DND-41 (cell line): ENCODE measurements around the gene HMCN1.

ENCODE experiments used
- ATAC-seq: fragments of 200-7000 bp; cut with Tn5 transposase; 3 replicates; pipeline ENCODE4 v1.9.1; 2021; ENCODE audit warnings: low read depth; ENCODE audit not compliant: insufficient read depth
- DNase-seq: peaks from one replicate; pipeline ENCODE4 v3.0.0-alpha.2; 2020
- H2AFZ ChIP-seq: 2 replicates; pipeline ENCODE4 v1.6.0; 2012; ENCODE audit warnings: low read depth, low read length
- H3K27ac ChIP-seq: 2 replicates; pipeline ENCODE4 v1.5.1; 2012; ENCODE audit warnings: low read length, inconsistent platforms
- H3K27me3 ChIP-seq: fragments of 200-600 bp; sonication (generic); 2 replicates; pipeline ENCODE4 v1.6.0; 2012; ENCODE audit warnings: low read length, mild to moderate bottlenecking, inconsistent platforms; ENCODE audit not compliant: insufficient read depth, poor library complexity
- H3K36me3 ChIP-seq: 2 replicates; pipeline ENCODE4 v1.5.1; 2012; ENCODE audit warnings: low read length, inconsistent platforms; ENCODE audit not compliant: insufficient read depth
- H3K4me1 ChIP-seq: 2 replicates; pipeline ENCODE4 v1.5.1; 2012; ENCODE audit warnings: mild to moderate bottlenecking, low read length; ENCODE audit not compliant: insufficient read depth
- H3K4me2 ChIP-seq: 2 replicates; pipeline ENCODE4 v1.6.0; 2012; ENCODE audit warnings: mild to moderate bottlenecking, moderate library complexity, low read length, inconsistent platforms; ENCODE audit not compliant: insufficient read depth
- H3K4me3 ChIP-seq, 2 experiments: fragments of 200-600 bp in 1 of 2; shearing (Covaris generic) in 1 of 2; 2 replicates each; pipeline ENCODE4 v1.5.1; 2012 to 2016; ENCODE audit warnings: inconsistent platforms in 2 of 2, low read length in 2 of 2, mild to moderate bottlenecking in 2 of 2, low read depth in 1 of 2, moderate library complexity in 1 of 2
- H3K79me2 ChIP-seq: 2 replicates; pipeline ENCODE4 v1.6.0; 2012; ENCODE audit warnings: low read length, inconsistent platforms; ENCODE audit not compliant: insufficient read depth
- H3K9ac ChIP-seq: 2 replicates; pipeline ENCODE4 v1.6.0; 2012; ENCODE audit warnings: low read depth, mild to moderate bottlenecking, inconsistent platforms, low read length, moderate library complexity
- H3K9me3 ChIP-seq: 2 replicates; pipeline ENCODE4 v1.5.1; 2012; ENCODE audit warnings: low read length, moderate library complexity, mild to moderate bottlenecking, inconsistent platforms; ENCODE audit not compliant: insufficient read depth, severe bottlenecking
- H4K20me1 ChIP-seq: 2 replicates; pipeline ENCODE4 v1.6.0; 2012; ENCODE audit warnings: low read length; ENCODE audit not compliant: insufficient read depth
- EZH2 ChIP-seq: IDR thresholded peaks from 3 replicates; pipeline ENCODE4 v1.6.1; 2012; ENCODE audit warnings: borderline replicate concordance, low read depth, mild to moderate bottlenecking, moderate library complexity, low read length, inconsistent platforms; ENCODE audit not compliant: severe bottlenecking
- TF ChIP-seq, protein P1 (sequence below): IDR thresholded peaks from 2 replicates; pipeline ENCODE4 v1.5.1; 2012; ENCODE audit warnings: borderline replicate concordance, low read length, moderate library complexity, mild to moderate bottlenecking; ENCODE audit not compliant: poor library complexity, severe bottlenecking; ENCODE audit errors: extremely low read depth

Gene HMCN1

GRCh38 chr1:185938396-185938795 is 204.2 kb downstream of the HMCN1 start:
- ATAC-seq (no peak), DNase-seq (no peak)
- TF ChIP-seq, protein P1, sequence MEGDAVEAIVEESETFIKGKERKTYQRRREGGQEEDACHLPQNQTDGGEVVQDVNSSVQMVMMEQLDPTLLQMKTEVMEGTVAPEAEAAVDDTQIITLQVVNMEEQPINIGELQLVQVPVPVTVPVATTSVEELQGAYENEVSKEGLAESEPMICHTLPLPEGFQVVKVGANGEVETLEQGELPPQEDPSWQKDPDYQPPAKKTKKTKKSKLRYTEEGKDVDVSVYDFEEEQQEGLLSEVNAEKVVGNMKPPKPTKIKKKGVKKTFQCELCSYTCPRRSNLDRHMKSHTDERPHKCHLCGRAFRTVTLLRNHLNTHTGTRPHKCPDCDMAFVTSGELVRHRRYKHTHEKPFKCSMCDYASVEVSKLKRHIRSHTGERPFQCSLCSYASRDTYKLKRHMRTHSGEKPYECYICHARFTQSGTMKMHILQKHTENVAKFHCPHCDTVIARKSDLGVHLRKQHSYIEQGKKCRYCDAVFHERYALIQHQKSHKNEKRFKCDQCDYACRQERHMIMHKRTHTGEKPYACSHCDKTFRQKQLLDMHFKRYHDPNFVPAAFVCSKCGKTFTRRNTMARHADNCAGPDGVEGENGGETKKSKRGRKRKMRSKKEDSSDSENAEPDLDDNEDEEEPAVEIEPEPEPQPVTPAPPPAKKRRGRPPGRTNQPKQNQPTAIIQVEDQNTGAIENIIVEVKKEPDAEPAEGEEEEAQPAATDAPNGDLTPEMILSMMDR, result no peak
- Histone ChIP-seq H3K36me3 (no peaks in the 10 kb centered on the region), H3K27ac (no peak overlapping the region), H3K4me2 (no peak overlapping the region), H3K9me3 (no peaks in the 10 kb centered on the region), H3K4me1 (no peaks in the 10 kb centered on the region), H4K20me1 (no peaks in the 10 kb centered on the region), H3K79me2 (no peaks in the 10 kb centered on the region), H3K4me3 (no peak overlapping the region), H2AFZ (no peak overlapping the region), H3K9ac (no peak overlapping the region), H3K27me3 (no peaks in the 10 kb centered on the region)

DNA sequence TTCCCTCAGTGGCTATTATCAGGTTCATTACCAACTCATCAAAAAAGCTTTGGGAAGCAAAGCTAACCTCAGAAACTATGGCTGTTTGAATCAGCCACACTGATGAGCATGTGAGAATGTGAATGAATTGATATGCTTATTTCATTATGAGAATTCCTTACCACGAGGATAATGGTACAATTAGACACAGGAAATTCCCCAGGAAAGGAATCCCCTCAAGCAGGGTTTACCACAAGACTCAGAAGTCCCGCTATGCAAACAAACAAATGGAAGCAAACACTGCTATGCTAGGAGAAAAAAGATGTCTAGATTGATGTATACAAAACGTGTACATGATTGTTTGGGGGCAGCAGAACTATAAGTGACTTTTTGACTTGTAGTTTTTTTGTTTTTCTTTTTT is 205.0 kb downstream of the HMCN1 start:
- H2AFZ ChIP-seq, result no peak overlapping the region

GRCh38 chr1:185942961-185943360 is 208.8 kb downstream of the HMCN1 start:
- no peaks in the 10 kb centered on the region for H3K79me2 ChIP-seq
- no peak for DNase-seq
- no peak for ATAC-seq
- no peaks in the 10 kb centered on the region for H3K27me3 ChIP-seq
- H3K27ac ChIP-seq, result no peak overlapping the region
- no peak overlapping the region for H3K4me2 ChIP-seq
- H3K4me1 ChIP-seq, result no peaks in the 10 kb centered on the region
- no peak overlapping the region for H3K9ac ChIP-seq
- H3K4me3 ChIP-seq, result no peak overlapping the region
- H3K36me3 ChIP-seq, result no peaks in the 10 kb centered on the region
- H4K20me1 ChIP-seq, result no peaks in the 10 kb centered on the region
- no peaks in the 10 kb centered on the region for H3K9me3 ChIP-seq
- H2AFZ ChIP-seq, result no peak overlapping the region
- TF ChIP-seq EZH2, result no peak
- TF ChIP-seq, protein P1, result no peak

More for the DNA sequence above, 205.0 kb downstream of the HMCN1 start:
- Histone ChIP-seq H3K27ac (no peak overlapping the region), H3K9ac (no peak overlapping the region), H3K27me3 (no peaks in the 10 kb centered on the region), H3K4me3 (no peak overlapping the region), H3K9me3 (no peaks in the 10 kb centered on the region), H3K36me3 (no peaks in the 10 kb centered on the region), H3K4me1 (no peaks in the 10 kb centered on the region), H3K79me2 (no peaks in the 10 kb centered on the region), H3K4me2 (no peak overlapping the region), H4K20me1 (no peaks in the 10 kb centered on the region)
- ATAC-seq (no peak), DNase-seq (no peak)
- no peak for TF ChIP-seq EZH2
- TF ChIP-seq, protein P1, result no peak

DNA sequence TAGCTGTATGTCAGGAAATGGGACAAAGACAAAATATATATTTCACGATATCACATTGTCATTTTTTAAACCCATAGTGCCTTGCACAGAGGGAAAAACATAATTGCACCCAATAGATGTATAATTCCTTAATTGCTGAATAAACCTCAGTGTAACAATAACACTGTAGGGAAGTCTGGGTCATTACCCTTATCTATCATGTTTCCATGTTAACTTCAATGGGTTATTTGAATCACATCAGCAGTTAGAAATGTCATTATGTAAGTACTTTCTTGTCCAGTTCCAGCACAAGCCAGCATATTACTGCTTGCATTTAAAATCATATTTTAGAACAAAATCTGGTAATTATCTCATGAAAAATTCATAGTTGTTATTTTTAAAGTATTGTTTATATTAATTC is 222.7 kb downstream of the HMCN1 start:
- no peaks in the 10 kb centered on the region for H3K9me3 ChIP-seq
- H4K20me1 ChIP-seq, result no peaks in the 10 kb centered on the region
- no peaks in the 10 kb centered on the region for H3K27me3 ChIP-seq
- no peak overlapping the region for H3K4me3 ChIP-seq
- H3K4me2 ChIP-seq, result no peak overlapping the region
- H3K27ac ChIP-seq, result no peak overlapping the region
- no peaks in the 10 kb centered on the region for H3K79me2 ChIP-seq
- H3K36me3 ChIP-seq, result no peaks in the 10 kb centered on the region
- H3K9ac ChIP-seq, result no peak overlapping the region
- H2AFZ ChIP-seq, result no peak overlapping the region
- TF ChIP-seq, protein P1, result no peak
- no peak for TF ChIP-seq EZH2
- ATAC-seq (no peak), DNase-seq (no peak)
- H3K4me1 ChIP-seq, result no peaks in the 10 kb centered on the region
